GM12878 (cell line): ENCODE data around the gene NKAIN2. TPM values are rescaled to one million over a fixed set of nuclear protein-coding genes. Genes with fewer than 3 reads are reported as not detected.

ENCODE experiments used
- ATAC-seq: fragments of 200-7000 bp; cut with Tn5 transposase; 3 replicates; pipeline ENCODE4 v1.9.1; 2020; ENCODE audit warnings: mild to moderate bottlenecking, moderate library complexity
- BruUV-seq: library from RNA; stranded (reverse); fragments of 400-500 nt; replicated peaks from 2 replicates; lab custom pipeline; 2021; lab: Mats Ljungman, UMichigan
- CTCF ChIA-PET: fragments of 300-600 bp; sonication (Branson Sonifier 250); formaldehyde crosslinking; extraction: SDS; loops from one replicate; lab custom pipeline; 2021; ENCODE audit warnings: inconsistent platforms; lab: Yijun Ruan, JAX
- POLR2A ChIA-PET: fragments of 350-600 bp; formaldehyde crosslinking; extraction: SDS; loops from one replicate; lab custom pipeline; 2021; ENCODE audit warnings: inconsistent platforms; lab: Charles Lee
- RAD21 ChIA-PET: fragments of 300-600 bp; sonication (Branson Sonifier 250); formaldehyde crosslinking; loops from one replicate; lab custom pipeline; 2023; ENCODE audit warnings: antibody characterized with exemption; ENCODE audit not compliant: unreplicated experiment; lab: Charles Lee
- SMC1A ChIA-PET: fragments of 300-600 bp; sonication (Branson Sonifier 250); formaldehyde crosslinking; loops from one replicate; lab custom pipeline; 2023; ENCODE audit not compliant: unreplicated experiment, uncharacterized antibody; lab: Charles Lee
- DNase-seq: peaks from one replicate; pipeline ENCODE4 v3.0.0-alpha.2; 2011; ENCODE audit warnings: low read depth, low spot score
- FAIRE-seq: peaks from 3 replicates; lab custom pipeline; 2011; peaks lifted over from hg19 to GRCh38; lab: Jason Lieb, UNC
- H2AFZ ChIP-seq: 2 replicates; pipeline ENCODE4 v1.6.0; 2011; ENCODE audit warnings: low read depth, low read length, control low read depth; ENCODE audit not compliant: control insufficient read depth
- H3K27ac ChIP-seq: 2 replicates; pipeline ENCODE4 v1.5.1; 2011; ENCODE audit warnings: control low read depth; ENCODE audit not compliant: control insufficient read depth, insufficient read depth
- H3K27me3 ChIP-seq, 2 experiments: replicated peaks in 1 of 2; 2 replicates each; pipeline versions ENCODE4 v1.6.0 to v1.6.1; 2011; ENCODE audit warnings: low read length in 1 of 2; ENCODE audit not compliant: control insufficient read depth in 2 of 2, insufficient read depth in 2 of 2
- H3K36me3 ChIP-seq, 2 experiments: 2 replicates each; pipeline ENCODE4 v1.5.1; 2011; ENCODE audit warnings: low read length in 1 of 2; ENCODE audit not compliant: control insufficient read depth in 2 of 2, insufficient read depth in 2 of 2
- H3K4me1 ChIP-seq: 2 replicates; pipeline ENCODE4 v1.6.1; 2011; ENCODE audit warnings: mild to moderate bottlenecking, low read length, moderate library complexity, mixed read lengths; ENCODE audit not compliant: control insufficient read depth, insufficient read depth
- H3K4me2 ChIP-seq: 2 replicates; pipeline ENCODE4 v1.6.0; 2011; ENCODE audit warnings: control low read depth; ENCODE audit not compliant: control insufficient read depth, insufficient read depth
- H3K4me3 ChIP-seq: fragments of 200-600 bp; sonication (generic); 2 replicates; pipeline ENCODE4 v1.5.1; 2016
- H3K79me2 ChIP-seq: 2 replicates; pipeline ENCODE4 v1.6.0; 2011; ENCODE audit warnings: low read length; ENCODE audit not compliant: control insufficient read depth, insufficient read depth
- H3K9ac ChIP-seq: 2 replicates; pipeline ENCODE4 v1.8.0; 2011; ENCODE audit warnings: low read length, control low read depth, mixed read lengths; ENCODE audit not compliant: control insufficient read depth, insufficient read depth
- H3K9me3 ChIP-seq: replicated peaks from 3 replicates; pipeline ENCODE4 v1.5.1; 2011; ENCODE audit warnings: mild to moderate bottlenecking, low read length; ENCODE audit not compliant: control insufficient read depth, insufficient read depth
- H4K20me1 ChIP-seq: 2 replicates; pipeline ENCODE4 v1.6.0; 2011; ENCODE audit not compliant: control insufficient read depth, insufficient read depth
- ATF7 ChIP-seq: fragments of 450-650 bp; IDR thresholded peaks from 2 replicates; pipeline ENCODE4 v1.6.1; 2016; ENCODE audit warnings: low read depth, mild to moderate bottlenecking
- ESRRA ChIP-seq: IDR thresholded peaks from 2 replicates; pipeline ENCODE4 v1.6.1; 2012; ENCODE audit warnings: mild to moderate bottlenecking, low read length, improper control_type of control experiment
- ETV6 ChIP-seq, 2 experiments: fragments of 450-650 bp in 1 of 2; IDR thresholded peaks in 1 of 2; conservative IDR thresholded peaks in 1 of 2; 2 replicates each; pipeline ENCODE4 v1.6.1; 2014; ENCODE audit warnings: antibody characterized with exemption in 1 of 2, borderline replicate concordance in 1 of 2, low read depth in 1 of 2, mild to moderate bottlenecking in 1 of 2, moderate library complexity in 1 of 2
- GABPA ChIP-seq: IDR thresholded peaks from 2 replicates; pipeline ENCODE4 v1.6.1; 2014; ENCODE audit warnings: antibody characterized with exemption, low read depth, mild to moderate bottlenecking, inconsistent platforms
- HDAC6 ChIP-seq: fragments of 200-600 bp; sonication (generic); IDR thresholded peaks from one replicate; pipeline ENCODE4 v1.8.0; 2017; ENCODE audit warnings: antibody characterized with exemption; ENCODE audit not compliant: unreplicated experiment
- HDGF ChIP-seq: fragments of 450-650 bp; IDR thresholded peaks from 2 replicates; pipeline ENCODE4 v1.6.1; 2016; ENCODE audit warnings: antibody characterized with exemption
- RCOR1 ChIP-seq: conservative IDR thresholded peaks from 2 replicates; pipeline ENCODE4 v1.6.1; 2012; ENCODE audit warnings: low read depth, low read length, improper control_type of control experiment
- SP1 ChIP-seq: IDR thresholded peaks from one replicate; pipeline ENCODE4 v1.6.1; 2011; ENCODE audit warnings: low read depth, low read length
- WGBS: methylation state at CpG from one replicate; pipeline ENCODE4 v1.1.6; 2016; ENCODE audit warnings: low lambda C conversion rate; ENCODE audit not compliant: insufficient replicate concordance, insufficient coverage; ENCODE audit errors: missing lambda C conversion rate; 5-methylcytosine and 5-hydroxymethylcytosine counted together
- in situ Hi-C: fragments of 300-500 bp; cut with MboI; formaldehyde crosslinking; loops from 9 replicates; pipeline ENCODE4 v1.14.3; 2018; ENCODE audit warnings: mixed read lengths
- intact Hi-C: fragments of 100-400 bp; cut with micrococcal nuclease; formaldehyde crosslinking; loops from one replicate; pipeline ENCODE4 v1.14.2; 2022; ENCODE audit not compliant: unreplicated experiment
- polyA plus RNA-seq, 11 experiments: library from polyadenylated mRNA; depleted of rRNA in 4 of 11; unstranded in 6 of 11; stranded (reverse) in 5 of 11; fragments of >200 nt; fragmentation: Nextera tagmentation in 4 of 11; fragmentation: Illumina TruSeq in 1 of 11; extraction: Ambion mirVana in 4 of 11; extraction: Trizol in 1 of 11; gene quantifications; 1 replicate in 1 of 11; 2 replicates in 10 of 11; pipeline versions ENCODE4 v1.2.1 to v1.2.3, GENCODE V29; 2011 to 2016; ENCODE audit warnings: inconsistent platforms in 2 of 11, missing spikeins in 2 of 11, low read depth in 1 of 11
- total RNA-seq, 4 experiments: library from RNA; depleted of rRNA in 3 of 4; stranded (reverse); fragments of >200 nt in 3 of 4; fragmentation: Illumina TruSeq in 1 of 4; extraction: Trizol in 1 of 4; gene quantifications; 2 replicates each; pipeline versions ENCODE4 v1.2.1 to v1.2.3, GENCODE V29; 2013 to 2021
- TF ChIP-seq, protein P1 (sequence below): fragments of 450-650 bp; IDR thresholded peaks from 2 replicates; pipeline ENCODE4 v1.6.1; 2016; ENCODE audit warnings: mild to moderate bottlenecking
- TF ChIP-seq, protein P2 (sequence below): fragments of 450-650 bp; IDR thresholded peaks from 2 replicates; pipeline ENCODE4 v1.6.1; 2014; ENCODE audit warnings: mild to moderate bottlenecking
- TF ChIP-seq, protein P3 (sequence below): fragments of 450-650 bp; IDR thresholded peaks from 2 replicates; pipeline ENCODE4 v1.6.1; 2017; ENCODE audit warnings: mild to moderate bottlenecking, low read depth, inconsistent platforms; ENCODE audit not compliant: poor library complexity, severe bottlenecking

The NKAIN2 gene
- total and polyA plus RNA-seq, 10 of the 15 experiments (the other 5 are each of a cell fraction or from before 2014, with no cell fraction given) = not detected

DNA sequence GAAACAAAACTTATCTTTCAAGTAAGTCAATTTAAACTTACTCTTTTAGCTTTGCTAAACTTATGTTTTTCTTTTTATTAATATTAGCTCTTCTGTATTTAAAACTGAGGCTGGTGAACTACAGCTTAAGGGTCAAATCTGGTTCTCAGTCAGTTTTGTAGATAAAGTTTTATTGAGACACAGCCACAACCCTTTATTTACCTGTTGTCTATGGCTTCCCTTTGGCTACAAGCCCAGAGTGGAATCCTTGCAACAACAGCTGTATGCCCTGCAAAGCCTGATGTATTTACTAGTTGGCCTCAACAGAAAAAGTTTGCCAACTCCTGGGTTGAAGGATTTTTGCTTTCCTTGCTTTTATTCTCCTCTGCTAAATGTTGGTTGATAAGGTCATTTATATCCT lies 667.1 kb downstream of the NKAIN2 start:
- no peaks in the 10 kb centered on the region for H4K20me1 ChIP-seq
- SMC1A ChIA-PET = interaction anchor here (1.0 kb wide), 1 partner anchor 174 kb away, joined by 3 read pairs; no protein-coding TSS in a partner anchor
- no peak overlapping the region for H3K4me2 ChIP-seq
- no peak for ATAC-seq
- TF ChIP-seq GABPA (no peak), HDGF (no peak)
- TF ChIP-seq, protein P1, sequence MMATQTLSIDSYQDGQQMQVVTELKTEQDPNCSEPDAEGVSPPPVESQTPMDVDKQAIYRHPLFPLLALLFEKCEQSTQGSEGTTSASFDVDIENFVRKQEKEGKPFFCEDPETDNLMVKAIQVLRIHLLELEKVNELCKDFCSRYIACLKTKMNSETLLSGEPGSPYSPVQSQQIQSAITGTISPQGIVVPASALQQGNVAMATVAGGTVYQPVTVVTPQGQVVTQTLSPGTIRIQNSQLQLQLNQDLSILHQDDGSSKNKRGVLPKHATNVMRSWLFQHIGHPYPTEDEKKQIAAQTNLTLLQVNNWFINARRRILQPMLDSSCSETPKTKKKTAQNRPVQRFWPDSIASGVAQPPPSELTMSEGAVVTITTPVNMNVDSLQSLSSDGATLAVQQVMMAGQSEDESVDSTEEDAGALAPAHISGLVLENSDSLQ = no peak
- TF ChIP-seq, all 136 proteins: peak for 0
- Histone ChIP-seq H3K36me3 (no peaks in the 10 kb centered on the region), H3K27me3 (no peaks in the 10 kb centered on the region), H3K79me2 (no peaks in the 10 kb centered on the region), H3K4me3 (no peak overlapping the region), H3K4me1 (no peaks in the 10 kb centered on the region), H3K27ac (no peak overlapping the region), H3K9me3 (no peaks in the 10 kb centered on the region), H2AFZ (no peak overlapping the region), H3K9ac (no peak overlapping the region)
- in situ Hi-C loops (no loop called here), intact Hi-C loops (no loop called here)
- POLR2A ChIA-PET = no interaction called here
- RAD21 ChIA-PET = no interaction called here
- no TSS peak for BruUV-seq
- no peak for DNase-seq
- CTCF ChIA-PET = no interaction called here
- no peak for FAIRE-seq

DNA sequence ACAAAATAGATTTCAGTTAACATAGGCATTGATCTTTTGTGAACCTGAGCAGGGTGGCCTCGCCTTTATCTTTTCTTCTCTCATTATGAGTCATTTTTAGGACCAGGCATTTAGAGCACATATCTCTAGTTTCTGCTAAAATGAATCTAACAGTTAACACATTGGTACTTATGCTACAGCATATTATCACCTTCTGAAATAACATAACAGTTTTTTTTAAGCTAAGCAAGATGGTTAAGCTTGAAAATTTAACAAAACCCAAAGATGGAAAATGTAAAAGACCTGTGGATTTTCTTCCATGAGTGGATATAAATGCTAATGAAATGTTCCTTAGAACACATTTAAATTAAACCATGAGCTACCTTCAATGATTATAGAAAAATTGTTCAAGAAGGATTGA lies 671.5 kb downstream of the NKAIN2 start:
- DNase-seq = no peak
- in situ Hi-C loops (no loop called here), intact Hi-C loops (no loop called here)
- ChIA-PET RAD21 (no interaction called here), SMC1A (interaction anchor here (1.1 to 1.3 kb wide), 2 partner anchors 10 to 17 kb away, joined by 5 read pairs; no protein-coding TSS in a partner anchor), CTCF (interaction anchor here (1.5 kb wide), 1 partner anchor 10 kb away, joined by 5 read pairs; no protein-coding TSS in a partner anchor), POLR2A (no interaction called here)
- Histone ChIP-seq H3K9ac (no peak overlapping the region), H3K36me3 (no peaks in the 10 kb centered on the region), H4K20me1 (no peaks in the 10 kb centered on the region), H3K79me2 (no peaks in the 10 kb centered on the region), H3K9me3 (no peaks in the 10 kb centered on the region), H2AFZ (no peak overlapping the region), H3K4me2 (no peak overlapping the region), H3K4me1 (no peaks in the 10 kb centered on the region), H3K27me3 (no peaks in the 10 kb centered on the region), H3K27ac (no peak overlapping the region), H3K4me3 (no peak overlapping the region)
- no peak for ATAC-seq
- no peak for FAIRE-seq
- WGBS = 0% methylated on average over 1 of the region's 1 CpG
- TF ChIP-seq RCOR1 (no peak), ATF7 (no peak), ETV6 (conservative IDR thresholded peaks at IDR 0.05 in 1 of 2, IDR thresholded peaks at IDR 0.05 in 1 of 2; ENCODE audit: borderline replicate concordance in 1 of 2, low read depth in 1 of 2) (no peak), HDAC6 (no peak), ESRRA (no peak), SP1 (no peak)
- TF ChIP-seq, protein P2, sequence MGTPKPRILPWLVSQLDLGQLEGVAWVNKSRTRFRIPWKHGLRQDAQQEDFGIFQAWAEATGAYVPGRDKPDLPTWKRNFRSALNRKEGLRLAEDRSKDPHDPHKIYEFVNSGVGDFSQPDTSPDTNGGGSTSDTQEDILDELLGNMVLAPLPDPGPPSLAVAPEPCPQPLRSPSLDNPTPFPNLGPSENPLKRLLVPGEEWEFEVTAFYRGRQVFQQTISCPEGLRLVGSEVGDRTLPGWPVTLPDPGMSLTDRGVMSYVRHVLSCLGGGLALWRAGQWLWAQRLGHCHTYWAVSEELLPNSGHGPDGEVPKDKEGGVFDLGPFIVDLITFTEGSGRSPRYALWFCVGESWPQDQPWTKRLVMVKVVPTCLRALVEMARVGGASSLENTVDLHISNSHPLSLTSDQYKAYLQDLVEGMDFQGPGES = no peak
- TF ChIP-seq, protein P3, sequence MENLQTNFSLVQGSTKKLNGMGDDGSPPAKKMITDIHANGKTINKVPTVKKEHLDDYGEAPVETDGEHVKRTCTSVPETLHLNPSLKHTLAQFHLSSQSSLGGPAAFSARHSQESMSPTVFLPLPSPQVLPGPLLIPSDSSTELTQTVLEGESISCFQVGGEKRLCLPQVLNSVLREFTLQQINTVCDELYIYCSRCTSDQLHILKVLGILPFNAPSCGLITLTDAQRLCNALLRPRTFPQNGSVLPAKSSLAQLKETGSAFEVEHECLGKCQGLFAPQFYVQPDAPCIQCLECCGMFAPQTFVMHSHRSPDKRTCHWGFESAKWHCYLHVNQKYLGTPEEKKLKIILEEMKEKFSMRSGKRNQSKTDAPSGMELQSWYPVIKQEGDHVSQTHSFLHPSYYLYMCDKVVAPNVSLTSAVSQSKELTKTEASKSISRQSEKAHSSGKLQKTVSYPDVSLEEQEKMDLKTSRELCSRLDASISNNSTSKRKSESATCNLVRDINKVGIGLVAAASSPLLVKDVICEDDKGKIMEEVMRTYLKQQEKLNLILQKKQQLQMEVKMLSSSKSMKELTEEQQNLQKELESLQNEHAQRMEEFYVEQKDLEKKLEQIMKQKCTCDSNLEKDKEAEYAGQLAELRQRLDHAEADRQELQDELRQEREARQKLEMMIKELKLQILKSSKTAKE = no peak
- BruUV-seq = no TSS peak
